GM21390 (cell line): ENCODE measurements around the gene ALKBH1.
"Not testable (repeated sequence)": the region's sequence is repeated elsewhere in the genome, so short reads cannot be mapped to it uniquely, and the experiment has no call there.

Source experiments
- ATAC-seq: cut with Tn5 transposase; IDR thresholded peaks from one replicate; pipeline ENCODE4 v1.9.1; 2021; ENCODE audit not compliant: unreplicated experiment

Gene ALKBH1

GRCh38 chr14:77674931-77675330 is 32.9 kb downstream of the ALKBH1 start:
- ATAC-seq, result no peak

- ATAC-seq, result no peak
Measured at GRCh38 chr14:77673193-77673592, 34.6 kb downstream of the ALKBH1 start.

DNA sequence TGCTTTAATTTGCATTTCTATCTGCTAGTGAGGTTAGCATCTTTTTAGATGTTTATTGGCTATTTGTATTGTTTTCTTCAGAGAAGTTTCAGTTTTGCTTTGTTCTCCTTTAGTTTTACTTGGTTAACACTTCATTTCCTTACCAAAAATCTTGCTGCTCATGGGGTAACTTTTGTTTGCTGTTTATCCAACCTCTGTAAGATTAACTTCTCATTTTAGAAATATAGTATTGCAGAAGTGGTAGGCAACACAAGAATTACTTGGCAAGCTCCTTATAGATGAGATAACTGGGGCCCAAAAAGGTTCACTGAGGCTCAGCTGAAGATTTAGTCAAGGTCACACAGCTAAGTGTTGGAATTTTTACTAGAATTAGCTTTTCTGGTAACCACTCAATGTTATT is 40.5 kb downstream of the ALKBH1 start:
- no peak for ATAC-seq

DNA sequence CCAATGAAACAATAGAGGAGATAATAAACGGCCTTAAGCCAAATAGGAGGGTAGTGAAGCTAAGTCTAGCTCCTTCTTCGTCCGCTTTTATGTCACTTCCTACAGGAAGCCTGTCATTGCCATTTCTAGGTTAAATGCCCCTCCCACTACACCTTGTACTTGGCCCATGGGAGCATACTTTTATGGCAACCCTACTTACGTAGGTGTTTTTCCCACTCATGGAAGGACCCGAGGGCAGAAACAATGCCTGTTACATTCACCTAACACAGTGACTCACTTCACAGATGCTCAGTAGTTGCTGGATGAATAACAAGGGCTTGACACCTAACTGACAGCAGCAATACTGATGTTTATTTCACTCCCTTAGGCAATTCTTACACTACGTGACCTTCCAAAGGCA is 44.5 kb downstream of the ALKBH1 start:
- ATAC-seq, result no peak

DNA sequence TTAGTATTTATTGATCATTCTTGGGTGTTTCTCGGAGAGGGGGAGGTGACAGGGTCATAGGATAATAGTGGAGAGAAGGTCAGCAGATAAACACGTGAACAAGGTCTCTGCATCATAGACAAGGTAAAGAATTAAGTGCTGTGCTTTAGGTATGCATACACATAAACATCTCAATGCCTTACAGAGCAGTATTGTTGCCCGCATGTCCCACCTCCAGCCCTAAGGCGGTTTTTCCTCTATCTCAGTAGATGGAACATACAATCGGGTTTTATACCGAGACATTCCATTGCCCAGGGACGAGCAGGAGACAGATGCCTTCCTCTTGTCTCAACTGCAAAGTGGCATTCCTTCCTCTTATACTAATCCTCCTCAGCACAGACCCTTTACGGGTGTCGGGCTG is 46.3 kb downstream of the ALKBH1 start:
- not testable (repeated sequence) for ATAC-seq

- ATAC-seq, result no peak
Measured at GRCh38 chr14:77660754-77661153, 47.1 kb downstream of the ALKBH1 start.

- no peak for ATAC-seq
Measured at GRCh38 chr14:77659831-77660230, 48.0 kb downstream of the ALKBH1 start.

DNA sequence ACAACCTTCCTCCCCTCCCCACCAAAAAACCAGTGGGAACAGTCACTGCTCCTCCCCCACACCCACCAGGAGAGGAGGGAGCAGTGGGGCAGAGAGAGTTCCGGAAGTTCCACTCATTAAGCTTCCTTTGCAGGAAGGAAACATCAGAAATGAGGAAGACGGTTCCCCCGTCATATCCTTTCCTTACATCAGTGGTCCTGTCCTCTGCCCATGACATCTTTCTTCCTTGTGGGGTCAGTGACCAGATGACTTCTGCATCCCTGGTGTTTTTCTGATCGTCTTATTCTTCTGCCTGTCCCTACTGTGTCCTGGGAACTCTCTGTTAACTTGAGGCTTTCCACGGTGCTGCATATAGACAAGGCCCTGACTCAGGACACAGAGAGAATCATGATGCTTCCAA is 50.5 kb downstream of the ALKBH1 start:
- ATAC-seq, result no peak

- ATAC-seq, result no peak
Measured at GRCh38 chr14:77654001-77654441, 53.8 kb downstream of the ALKBH1 start.

DNA sequence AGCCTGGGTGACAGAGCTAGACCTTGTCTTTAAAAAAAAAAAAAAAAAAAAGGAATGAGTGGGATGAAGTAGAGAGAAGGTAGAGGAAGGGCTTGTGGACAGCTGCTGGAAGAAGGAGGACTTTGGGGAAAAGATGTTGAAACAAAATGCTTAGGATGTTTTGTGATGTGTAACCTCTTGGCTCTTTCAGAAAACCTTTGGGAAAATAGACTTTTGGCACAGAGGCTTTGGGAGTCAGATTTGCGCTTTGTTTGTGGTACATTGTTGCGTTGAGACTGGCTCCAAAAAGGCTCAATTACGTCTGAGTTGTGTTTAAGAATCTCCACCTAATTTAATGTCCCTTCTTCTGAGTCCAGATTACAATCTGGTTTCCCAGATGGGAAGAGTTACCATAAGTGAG is 58.5 kb downstream of the ALKBH1 start:
- ATAC-seq, result no peak

DNA sequence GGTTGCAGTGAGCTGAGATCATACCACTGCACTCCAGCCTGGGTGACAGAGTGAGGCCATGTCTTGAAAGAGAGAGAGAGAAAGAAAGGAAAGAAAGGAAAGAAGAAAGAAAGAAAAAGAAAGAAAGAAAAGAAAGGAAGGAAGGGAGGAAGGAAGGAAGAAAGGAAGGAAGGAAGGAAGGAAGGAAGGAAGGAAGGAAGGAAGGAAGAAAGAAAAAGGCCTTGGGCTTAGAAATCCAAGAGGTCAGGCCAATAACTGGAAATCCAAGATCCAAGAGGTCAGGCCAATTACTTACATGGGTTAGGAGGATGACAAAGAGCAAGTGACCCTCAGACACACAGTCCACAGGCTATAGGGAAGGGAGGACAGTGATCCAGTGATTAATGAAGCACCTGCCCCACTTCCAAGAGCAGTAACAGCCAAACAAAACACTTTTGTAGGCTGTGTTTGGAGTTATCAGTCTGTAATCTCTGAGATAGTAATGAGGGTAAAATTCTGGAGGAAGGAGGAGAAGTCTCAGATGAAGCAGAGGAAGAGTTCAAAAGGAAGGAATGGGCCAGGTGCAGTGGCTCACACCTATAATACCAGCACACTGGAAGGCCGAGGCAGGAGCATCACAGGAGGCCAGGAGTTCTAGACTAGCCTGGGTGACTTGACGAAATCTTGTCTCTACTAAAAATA is 59.2 kb downstream of the ALKBH1 start:
- no peak for ATAC-seq

DNA sequence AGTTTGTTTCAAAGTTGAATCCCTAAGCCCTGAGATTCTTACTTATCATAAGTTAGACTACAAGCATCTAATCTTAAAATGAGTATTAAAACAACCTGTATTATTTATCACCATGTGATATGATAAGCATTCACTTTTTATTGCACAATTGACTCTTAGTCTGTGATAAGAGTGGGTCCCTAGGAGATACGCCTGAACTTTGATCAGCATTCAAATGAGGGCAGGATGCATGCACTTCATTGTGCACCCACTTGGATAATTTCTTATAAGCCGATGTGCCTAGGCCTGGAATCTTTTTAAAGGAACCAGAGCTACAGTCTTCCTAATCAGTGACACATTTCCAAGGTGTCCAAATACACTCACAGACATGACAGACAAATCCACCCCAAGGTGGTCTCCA is 60.0 kb downstream of the ALKBH1 start:
- no peak for ATAC-seq

DNA sequence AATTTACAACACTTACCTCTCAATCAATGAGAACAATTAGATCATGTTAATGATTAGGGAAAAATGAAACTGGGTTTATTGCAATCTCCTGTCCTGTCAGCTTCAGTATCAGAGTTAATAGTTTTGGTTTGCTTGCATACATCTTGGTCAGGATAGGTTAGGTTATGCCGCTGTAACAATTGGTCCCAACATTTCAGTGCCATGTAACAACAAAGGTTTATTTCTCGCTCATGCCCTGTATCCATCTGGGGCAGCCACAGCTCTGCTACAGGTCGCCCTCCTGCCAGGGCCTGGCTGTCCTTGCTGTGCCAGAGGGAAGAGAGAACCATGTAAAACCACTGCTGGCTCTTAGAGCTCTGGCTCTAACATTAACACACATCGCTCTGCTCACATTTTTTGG is 60.9 kb downstream of the ALKBH1 start:
- ATAC-seq, result no peak

DNA sequence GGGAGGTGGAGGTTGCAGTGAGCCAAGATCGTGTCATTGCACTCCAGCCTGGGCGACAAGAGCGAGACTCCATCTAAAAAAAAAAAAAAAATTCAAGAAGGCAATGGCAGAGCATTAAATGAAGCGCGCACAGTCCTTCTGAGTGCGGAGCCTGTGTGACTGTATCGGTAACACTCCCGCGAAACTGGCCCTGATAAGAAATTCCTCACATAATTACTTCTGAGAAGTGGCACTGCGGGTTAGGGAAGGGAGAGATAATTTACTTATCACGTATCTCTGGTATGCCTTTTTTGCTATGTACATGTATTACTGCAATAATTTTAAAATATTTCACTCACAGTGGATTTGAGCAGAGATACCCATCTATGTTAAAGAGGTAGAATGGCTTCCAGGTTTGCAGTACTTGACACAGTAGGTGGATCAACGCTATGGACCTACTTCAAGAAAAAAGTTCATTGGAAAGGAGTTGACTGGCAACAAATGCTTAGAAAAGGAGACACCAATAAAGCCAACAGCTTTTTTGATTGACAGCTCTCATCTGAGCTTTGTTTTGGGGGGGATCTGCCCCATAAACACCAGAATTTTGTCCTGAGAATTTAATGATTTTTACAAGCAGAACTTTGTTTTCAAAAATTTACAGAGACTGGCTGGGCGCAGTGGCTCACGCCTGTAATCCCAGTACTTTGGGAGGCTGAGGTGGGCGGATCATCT is 62.1 kb downstream of the ALKBH1 start:
- ATAC-seq, result no peak

DNA sequence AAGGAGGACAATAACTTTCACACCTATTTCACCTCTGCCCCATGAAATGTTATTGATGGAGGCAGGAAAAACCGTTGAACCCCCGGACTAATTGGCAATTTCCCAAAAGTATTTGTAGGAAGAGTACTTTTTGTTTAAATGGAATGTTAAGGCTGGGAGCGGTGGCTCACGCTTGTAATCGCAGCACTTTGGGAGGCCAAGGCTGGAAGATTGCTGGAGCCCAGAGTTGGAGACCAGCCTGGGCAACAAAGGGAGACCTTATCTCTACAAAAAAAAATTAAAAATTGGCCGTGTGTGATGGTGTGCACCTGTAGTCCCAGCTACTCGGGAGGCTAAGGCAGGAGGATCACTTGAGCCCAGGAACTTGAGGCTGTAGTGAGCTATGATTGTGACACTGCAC is 65.4 kb downstream of the ALKBH1 start:
- ATAC-seq, result no peak

DNA sequence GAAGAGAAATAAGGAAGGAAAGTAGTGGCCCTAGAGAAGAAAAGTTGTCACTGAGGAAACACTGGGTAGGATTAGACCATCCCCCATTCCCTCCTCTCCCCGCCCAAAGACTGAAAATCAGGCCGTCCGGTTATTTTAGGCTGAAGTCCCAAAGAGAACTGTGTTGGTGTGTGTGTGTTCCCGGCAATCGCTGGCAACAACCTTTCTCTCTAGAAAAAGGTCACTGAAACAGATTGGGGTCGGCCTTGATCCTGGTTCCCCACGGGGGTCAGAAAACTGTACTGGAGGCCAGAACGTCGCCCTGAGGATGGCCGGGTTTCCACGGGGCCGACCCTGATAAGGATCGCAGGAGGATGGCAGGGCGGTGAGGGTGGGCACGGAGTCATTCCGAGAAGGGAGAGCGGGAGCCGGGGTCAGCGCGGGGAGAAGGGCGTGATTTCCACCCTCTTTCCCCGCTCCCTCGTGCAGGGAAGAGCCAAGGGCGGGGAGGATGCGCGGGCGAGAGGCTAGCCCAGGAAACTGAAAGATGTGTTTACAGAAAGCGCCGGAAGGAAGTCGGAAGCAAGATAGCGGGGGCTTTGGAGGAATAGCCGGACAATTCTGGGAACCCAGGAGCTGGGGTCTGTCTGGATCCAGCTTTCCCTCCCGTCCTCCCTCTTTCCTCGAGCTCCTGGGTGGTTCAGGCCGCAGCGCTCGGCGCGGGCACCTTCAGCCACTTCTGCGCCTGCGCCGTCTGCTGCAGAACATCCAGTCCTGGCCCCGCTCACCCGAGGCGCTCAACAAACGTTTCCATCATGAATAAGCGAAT is 66.1 kb downstream of the ALKBH1 start:
- ATAC-seq, result peak; percentile 75

- peak; percentile 33 for ATAC-seq
Measured at GRCh38 chr14:77640756-77641533, 66.9 kb downstream of the ALKBH1 start.

DNA sequence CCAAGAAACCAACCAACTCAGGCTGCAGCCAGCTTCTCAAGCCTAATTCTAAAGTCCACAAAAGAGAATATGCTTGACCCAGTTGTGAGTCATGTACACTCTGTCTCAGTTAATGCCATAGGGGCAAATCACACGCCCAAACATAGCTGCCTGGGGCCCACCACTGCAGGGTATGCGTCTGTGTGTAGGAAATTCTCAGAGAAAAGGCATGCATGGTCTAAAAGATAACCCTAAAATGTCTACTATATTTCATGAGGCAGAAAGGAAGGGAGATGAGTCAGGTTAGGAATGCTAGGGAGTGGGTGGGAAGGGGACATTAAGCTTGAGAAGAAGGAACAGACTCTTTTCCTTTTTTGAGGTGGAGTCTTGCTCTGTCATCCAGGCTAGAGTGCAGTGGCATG is 69.1 kb downstream of the ALKBH1 start:
- ATAC-seq, result no peak

DNA sequence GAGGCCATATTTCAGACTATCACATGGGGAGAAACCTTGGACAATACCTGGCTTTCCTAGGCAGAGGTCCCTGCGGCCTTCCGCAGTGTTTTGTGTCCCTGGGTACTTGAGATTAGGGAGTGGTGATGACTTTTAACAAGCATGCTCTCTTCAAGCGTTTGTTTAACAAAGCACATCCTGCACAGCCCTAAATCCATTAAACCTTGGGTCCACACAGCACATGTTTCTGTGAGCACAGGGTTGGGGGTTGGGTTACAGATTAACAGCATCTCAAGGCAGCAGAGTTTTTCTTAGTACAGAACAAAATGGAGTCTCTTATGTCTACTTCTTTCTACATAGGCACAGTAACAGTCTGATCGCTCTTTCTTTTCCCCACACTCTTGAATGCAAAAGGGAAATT is 72.0 kb downstream of the ALKBH1 start:
- ATAC-seq, result not testable (repeated sequence)

- not testable (repeated sequence) for ATAC-seq
Measured at GRCh38 chr14:77635466-77635865, 72.4 kb downstream of the ALKBH1 start.

- ATAC-seq, result no peak
Measured at GRCh38 chr14:77630111-77630510, 77.7 kb downstream of the ALKBH1 start.
